Lower leg skin (tissue), 3 donors: ENCODE data around the gene D2HGDH.

Source experiments
- CTCF ChIP-seq, 3 donors: fragments of 450-650 bp; IDR thresholded peaks; one replicate each; pipeline ENCODE4 v1.5.1; 2016; ENCODE audit warnings: antibody characterized with exemption in 3 of 3, mild to moderate bottlenecking in 3 of 3, moderate library complexity in 2 of 3
- POLR2A ChIP-seq, 2 donors: fragments of 450-650 bp; IDR thresholded peaks; one replicate each; pipeline ENCODE4 v1.6.1; 2016 to 2017; ENCODE audit warnings: antibody characterized with exemption in 2 of 2, mild to moderate bottlenecking in 1 of 2, moderate library complexity in 1 of 2

- peak in 1 of 3 donors; percentile 12 for TF ChIP-seq CTCF (IDR thresholded peaks at IDR 0.05)
- no peak for TF ChIP-seq POLR2A (IDR thresholded peaks at IDR 0.05)
Measured at GRCh38 chr2:241702155-241703031, 32.0 kb upstream of the D2HGDH start.
